Fibroblast of the aortic adventitia (primary cell): ENCODE results near the gene MRPS25. TPM values are rescaled to one million over a fixed set of nuclear protein-coding genes. Genes with fewer than 3 reads are reported as not detected.

Experiments
- DNase-seq: peaks from one replicate; pipeline ENCODE4 v3.0.0-alpha.2; 2010; ENCODE audit warnings: low read depth
- H3K4me3 ChIP-seq: 2 replicates; pipeline ENCODE4 v1.5.1; 2011; ENCODE audit warnings: low read depth, mild to moderate bottlenecking, control low read depth, low read length, moderate library complexity
- total RNA-seq: library from RNA; depleted of rRNA; stranded (reverse); fragments of >200 nt; gene quantifications from 2 replicates; pipeline ENCODE4 v1.2.3, GENCODE V29; 2012; ENCODE audit warnings: low replicate concordance
- TF ChIP-seq, protein P1 (sequence below): IDR thresholded peaks from 2 replicates; pipeline ENCODE4 v1.5.1; 2011; ENCODE audit warnings: mild to moderate bottlenecking, low read length, control low read depth, inconsistent platforms; ENCODE audit not compliant: insufficient read depth

Gene MRPS25
- total RNA-seq, 1 donor = 12.7 TPM

- H3K4me3 ChIP-seq = no peak overlapping the region
- TF ChIP-seq, protein P1, sequence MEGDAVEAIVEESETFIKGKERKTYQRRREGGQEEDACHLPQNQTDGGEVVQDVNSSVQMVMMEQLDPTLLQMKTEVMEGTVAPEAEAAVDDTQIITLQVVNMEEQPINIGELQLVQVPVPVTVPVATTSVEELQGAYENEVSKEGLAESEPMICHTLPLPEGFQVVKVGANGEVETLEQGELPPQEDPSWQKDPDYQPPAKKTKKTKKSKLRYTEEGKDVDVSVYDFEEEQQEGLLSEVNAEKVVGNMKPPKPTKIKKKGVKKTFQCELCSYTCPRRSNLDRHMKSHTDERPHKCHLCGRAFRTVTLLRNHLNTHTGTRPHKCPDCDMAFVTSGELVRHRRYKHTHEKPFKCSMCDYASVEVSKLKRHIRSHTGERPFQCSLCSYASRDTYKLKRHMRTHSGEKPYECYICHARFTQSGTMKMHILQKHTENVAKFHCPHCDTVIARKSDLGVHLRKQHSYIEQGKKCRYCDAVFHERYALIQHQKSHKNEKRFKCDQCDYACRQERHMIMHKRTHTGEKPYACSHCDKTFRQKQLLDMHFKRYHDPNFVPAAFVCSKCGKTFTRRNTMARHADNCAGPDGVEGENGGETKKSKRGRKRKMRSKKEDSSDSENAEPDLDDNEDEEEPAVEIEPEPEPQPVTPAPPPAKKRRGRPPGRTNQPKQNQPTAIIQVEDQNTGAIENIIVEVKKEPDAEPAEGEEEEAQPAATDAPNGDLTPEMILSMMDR = no peak
- no peak for DNase-seq
Measured at GRCh38 chr3:15066467-15066866, 1.4 kb upstream of the MRPS25 start.

DNA sequence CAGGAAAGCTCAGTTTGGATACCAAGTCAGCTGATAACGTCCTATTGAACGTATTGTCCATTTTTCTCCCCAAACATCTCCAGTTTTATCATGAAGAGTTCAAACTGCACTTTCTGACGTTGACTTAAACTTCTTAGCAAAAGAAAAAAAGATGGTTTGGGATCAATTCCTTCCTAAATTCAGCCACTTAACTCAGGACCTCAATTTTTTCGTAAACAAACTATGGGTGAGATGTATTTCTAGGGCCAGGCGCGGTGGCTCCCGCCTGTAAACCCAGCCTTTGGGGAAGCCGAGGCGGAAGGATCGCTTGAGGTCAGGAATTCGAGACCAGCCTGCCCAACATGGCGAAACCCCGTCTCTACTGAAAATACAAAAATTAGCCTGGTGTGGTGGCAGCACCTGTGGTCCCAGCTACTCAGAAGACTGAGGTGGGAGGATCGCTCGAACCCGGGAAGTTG lies 464 bp upstream of the MRPS25 start:
- peak overlapping the region; percentile 95 for H3K4me3 ChIP-seq
- TF ChIP-seq, protein P1 = no peak
- DNase-seq = no peak

DNA sequence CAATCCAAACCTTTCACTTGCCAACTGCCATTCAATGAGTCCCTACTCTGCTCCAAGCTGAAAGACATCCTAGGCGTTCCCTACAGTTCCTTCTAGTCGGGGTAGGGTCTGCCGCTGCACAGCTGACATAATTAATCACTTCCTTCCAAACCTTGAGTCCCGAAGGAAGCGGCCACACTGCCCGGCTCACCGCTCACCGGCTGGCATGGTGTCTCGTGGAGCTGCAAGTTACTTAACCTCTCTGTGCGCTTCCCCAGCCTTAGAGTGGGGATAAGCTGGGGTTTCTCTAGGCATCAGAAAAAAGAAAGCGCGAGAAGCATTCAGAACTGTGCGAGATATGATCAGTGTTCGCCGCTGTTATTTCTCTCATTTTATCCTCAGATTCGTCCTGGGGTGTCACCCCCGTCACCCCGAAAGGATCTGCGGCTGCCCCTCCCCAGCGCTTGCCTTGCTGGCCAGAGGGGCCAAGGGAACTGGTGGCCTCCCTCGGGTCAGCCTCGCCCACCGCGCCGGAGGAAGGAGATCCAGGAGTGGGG lies 748 bp downstream of the MRPS25 start:
- peak overlapping the region; percentile 95 for H3K4me3 ChIP-seq
- TF ChIP-seq, protein P1 = no peak
- DNase-seq = peak; percentile 32

GRCh38 chr3:15063656-15064286 lies 1.3 kb downstream of the MRPS25 start:
- peak overlapping the region; percentile 95 for H3K4me3 ChIP-seq
- DNase-seq = no peak
- TF ChIP-seq, protein P1 = no peak

DNA sequence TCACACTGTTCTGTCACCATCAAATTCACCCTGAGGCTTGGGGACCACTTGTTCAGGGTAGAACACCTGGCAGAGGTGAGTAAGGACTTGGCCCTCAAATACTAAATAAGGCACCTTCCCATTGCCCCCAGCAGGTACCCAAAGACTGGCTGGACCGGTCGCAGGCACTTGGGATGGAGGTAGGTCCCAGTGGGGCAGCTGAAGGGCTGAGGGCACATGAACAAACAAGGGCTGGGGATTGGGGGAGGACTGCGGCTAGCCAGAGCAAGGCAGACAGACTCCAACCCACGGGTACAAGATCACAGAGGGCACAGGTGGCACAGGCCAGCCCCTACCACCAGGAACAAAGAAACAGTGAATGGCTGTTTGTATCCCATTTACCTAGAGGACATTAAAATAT lies 1.9 kb downstream of the MRPS25 start:
- no peak overlapping the region for H3K4me3 ChIP-seq
- TF ChIP-seq, protein P1 = no peak
- no peak for DNase-seq

- TF ChIP-seq, protein P1 = no peak
- no peak for DNase-seq
- H3K4me3 ChIP-seq = no peak overlapping the region
Measured at GRCh38 chr3:15060029-15060428, 5.1 kb downstream of the MRPS25 start.
